HG03521 (cell line): ENCODE results near the gene IDUA.

Experiments used
- ATAC-seq: cut with Tn5 transposase; IDR thresholded peaks from one replicate; pipeline ENCODE4 v1.9.1; 2021; ENCODE audit warnings: mild to moderate bottlenecking, moderate library complexity; ENCODE audit not compliant: unreplicated experiment

IDUA gene

DNA sequence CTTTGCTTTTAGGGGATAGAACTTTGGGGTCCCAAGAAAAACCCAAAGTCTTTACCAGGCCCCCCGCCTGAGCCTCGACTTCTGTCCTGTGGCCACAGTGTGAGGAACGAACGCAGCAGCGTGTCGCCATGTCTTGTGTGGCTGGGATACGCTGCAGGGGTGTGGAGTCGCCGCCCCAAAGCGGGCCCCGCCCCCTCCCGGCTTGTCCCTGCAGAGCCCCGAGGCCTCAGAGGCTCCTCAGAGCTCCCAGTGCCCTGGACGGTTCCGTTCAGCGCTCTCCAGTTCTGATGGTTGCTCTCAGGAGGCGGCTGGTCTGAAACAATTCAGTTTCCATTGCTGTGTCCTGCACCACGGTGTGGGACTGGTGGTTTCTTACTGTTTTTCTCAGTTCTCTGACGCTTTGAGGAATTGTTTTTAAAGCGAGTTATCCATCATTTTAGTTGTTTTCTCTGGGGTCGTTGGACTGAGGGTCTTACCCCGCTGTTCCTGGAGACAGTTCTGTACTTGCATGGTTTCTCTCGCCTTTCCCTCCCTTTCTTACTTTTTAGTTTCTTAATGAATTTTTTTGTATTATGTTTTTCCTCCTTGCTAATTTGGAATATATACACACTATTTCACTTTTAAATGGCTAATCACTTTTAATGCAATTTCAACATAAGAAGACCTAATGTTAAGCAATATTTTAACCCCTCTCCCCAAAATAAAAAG lies 1.6 kb upstream of the IDUA start:
- no peak for ATAC-seq

DNA sequence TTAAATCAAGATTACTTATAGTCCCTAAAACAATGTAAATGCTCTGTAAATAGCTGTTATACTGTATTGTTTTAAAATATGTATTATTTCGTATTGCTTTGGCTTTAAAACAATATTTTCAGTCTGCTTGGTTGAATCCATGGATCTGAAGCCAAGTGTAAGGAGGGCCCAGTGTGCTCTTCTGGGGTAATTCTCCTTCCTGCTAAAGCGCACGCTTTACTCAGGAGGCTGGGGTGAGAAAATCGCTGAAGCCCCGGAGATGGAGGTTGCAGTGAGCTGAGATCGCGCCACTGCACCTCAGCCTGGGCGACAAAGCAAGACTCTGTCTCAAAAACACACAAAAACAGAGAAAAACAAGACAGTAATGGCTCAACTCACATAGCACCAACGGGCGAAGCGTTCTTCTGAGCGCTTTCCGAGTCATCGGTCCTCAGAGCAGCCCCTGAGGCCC lies 391 bp upstream of the IDUA start:
- ATAC-seq, result no peak

DNA sequence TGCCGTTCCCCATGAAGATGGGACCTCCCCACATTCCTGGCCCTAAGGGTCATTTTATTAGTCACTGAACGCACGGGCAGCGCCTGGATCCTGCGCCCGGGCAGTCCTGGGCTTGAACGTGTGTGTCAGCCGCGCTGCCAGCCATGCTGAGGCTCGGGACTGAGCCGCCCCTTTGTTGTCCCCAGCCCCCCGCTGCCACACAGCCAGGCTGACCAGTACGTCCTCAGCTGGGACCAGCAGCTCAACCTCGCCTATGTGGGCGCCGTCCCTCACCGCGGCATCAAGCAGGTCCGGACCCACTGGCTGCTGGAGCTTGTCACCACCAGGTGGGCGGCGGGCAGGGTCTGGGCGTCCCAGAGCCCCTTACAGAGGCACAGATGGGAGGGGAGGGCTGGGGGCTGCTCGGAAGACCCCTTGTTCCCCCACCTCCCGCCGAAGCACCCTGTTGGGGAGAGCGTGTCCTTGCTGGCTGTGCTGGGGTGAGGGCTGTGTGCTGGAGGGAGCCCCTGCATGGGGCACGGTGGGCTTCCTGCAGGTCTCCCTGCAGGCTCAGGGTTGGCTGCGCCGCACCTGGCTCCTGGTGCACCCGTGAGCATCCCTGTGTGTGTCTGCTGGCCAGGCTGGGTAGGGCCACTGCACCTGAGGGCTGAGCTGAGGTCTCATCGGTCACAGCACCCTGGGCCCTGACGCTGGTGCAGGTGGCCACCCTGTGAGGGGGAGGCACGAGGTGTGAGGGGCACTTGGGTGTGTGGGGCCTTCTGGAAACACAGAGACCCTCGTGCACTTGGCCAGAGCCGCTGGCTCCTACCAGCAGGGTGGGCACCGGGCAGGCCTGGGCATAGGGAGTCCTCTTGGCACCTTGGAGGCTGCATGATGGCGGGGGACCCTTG lies 1.0 kb downstream of the IDUA start:
- ATAC-seq, result no peak

DNA sequence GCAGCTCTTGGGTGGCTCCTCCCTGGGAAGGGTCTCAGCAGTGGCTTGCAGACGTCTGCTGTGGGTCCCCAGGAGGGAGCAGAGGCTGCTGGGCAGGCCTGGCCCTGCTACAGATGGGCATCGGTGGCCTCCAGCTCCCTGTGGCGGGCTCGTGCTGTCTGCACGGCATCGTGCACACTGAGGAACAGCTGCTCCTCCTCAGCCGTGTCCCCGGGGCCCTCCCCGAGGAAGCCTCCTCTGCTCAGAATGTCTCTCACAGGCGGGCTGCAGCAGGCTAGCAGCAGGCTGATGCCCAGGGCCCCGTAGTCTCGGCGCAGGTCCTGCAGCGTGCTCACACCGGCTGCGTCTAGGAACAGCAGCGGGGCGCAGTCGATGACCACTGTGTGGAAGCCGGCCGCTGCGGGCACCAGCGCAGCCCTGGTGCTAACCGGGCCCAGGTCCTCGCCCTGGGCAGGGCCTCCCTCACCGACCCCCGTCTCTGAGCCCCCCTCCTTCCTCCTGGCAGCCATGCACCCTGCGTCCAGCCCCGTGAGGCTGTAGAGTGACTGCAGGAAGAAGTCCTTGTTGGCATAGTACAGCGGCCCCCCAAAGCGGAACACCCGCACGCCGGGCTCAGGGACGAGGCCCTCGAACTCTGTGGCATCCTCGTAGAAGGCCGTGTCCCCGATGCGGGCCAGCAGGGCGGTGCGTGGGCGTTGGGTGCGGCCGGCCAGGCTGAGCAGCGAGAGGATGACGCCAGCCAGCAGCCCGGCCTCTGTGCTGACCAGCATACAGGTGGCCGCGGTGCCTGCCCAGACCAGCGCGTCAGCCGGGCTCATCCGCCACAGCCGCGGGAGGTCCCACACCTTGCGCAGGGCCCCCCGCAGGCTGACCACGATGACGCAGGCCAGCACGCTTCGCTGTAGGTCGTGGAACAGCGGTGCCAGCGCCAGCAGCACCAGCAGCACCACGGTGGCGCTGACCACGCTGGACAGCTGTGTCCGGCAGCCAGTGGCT lies 2.2 kb downstream of the IDUA start:
- ATAC-seq, result no peak

DNA sequence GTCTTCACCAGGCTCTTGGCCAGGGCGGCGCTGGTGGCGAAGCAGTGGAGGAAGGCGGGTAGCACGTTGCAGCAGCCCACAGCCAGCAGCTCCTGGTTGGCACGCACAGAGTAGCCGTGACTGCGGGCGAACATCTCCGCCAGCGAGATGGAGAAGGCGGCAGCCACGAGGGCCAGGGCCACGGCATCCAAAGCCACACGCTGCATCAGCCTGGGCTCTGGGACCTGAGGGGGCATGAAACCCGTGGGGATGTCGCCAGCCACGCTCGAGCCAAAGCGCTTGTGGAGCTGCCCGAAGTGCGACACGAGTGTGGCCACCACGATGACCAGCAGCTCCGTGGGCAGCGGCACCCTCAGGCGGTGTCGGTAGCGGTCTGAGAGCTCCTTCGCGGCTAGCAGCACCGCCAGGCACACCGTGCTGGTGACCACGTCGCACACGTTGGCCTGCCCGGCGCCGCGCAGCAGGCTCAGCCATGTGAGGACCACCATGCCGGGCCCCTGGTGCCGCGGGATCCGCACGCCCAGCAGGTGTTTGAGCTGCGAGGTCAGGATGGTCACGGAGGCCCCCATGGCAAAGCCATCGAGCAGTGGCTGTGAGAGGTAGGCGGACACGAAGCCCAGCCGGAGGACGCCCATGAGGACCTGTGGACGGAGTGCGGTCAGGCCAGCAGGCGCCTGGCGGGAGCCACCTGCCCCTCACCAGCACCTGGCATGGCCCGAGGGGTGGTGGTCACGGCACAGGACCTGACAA lies 3.1 kb downstream of the IDUA start:
- no peak for ATAC-seq

DNA sequence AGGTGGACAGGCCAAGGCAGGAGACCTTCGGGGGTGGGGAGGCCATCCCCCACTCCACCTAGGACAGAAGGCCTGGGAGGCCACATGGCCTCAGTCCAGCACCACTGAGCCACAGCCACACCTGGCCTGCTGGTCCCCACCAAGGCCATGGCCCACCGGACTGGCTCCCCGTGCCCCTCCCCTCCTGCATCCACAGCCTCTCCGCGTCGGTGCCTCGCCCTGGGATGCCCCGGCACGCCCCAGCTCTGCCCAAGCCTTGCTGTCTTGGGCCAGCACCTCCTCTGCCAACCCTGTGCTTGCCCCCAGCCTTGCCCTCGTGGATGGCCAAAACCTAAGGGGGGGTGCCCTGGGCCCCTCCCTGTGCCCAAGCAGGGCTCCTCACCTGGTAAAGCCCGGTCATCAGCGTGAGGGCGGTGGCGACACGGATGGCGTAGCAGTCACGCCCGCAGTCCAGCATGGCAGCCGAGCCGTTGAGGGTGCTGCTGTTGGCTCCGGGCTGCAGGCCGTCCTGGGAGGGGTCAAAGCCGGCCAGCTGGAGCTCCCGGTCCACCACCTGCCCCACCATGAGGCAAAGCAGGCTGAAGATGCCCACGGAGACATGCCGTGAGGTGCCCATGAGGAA lies 4.0 kb downstream of the IDUA start:
- no peak for ATAC-seq

DNA sequence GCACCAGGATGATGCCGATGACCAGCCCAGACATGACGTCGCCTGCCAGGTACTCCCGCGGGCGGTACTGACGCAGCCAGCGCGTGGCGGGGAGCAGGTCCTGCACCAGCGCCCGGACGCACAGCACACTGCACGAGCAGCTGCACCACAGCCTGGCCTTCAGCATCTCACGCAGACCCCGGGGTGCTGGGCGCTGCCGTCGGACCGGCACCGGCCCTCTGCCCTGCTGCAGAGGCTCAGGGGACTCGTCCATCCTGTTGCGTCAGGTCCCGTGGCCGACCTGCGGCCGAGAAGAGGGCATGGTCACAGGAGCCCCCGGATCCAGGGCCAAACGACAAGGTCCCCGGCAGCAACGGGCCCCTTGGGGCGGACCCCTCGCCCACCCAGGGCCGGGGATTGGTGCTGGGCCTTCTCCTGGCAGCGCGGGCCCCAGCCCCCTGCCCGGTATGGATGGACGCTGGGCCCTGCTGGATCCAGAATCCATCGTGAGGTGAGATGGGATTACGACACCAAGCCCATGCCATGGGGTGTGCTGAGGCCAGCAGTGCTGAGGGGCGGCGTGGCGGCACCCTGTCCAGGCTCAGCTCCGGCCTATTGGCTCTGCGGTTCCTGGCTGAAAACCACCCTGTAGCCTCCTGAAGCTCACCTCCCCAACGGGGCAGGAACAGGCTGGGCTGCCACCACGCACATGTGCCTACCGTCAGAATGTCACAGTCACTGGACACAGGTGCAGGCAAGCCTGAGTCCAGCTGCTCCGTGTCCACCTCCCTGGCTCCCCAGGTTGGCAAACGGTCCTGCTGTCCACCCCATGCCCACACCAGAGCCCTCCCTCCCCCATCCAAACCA lies 4.8 kb downstream of the IDUA start:
- no peak for ATAC-seq

DNA sequence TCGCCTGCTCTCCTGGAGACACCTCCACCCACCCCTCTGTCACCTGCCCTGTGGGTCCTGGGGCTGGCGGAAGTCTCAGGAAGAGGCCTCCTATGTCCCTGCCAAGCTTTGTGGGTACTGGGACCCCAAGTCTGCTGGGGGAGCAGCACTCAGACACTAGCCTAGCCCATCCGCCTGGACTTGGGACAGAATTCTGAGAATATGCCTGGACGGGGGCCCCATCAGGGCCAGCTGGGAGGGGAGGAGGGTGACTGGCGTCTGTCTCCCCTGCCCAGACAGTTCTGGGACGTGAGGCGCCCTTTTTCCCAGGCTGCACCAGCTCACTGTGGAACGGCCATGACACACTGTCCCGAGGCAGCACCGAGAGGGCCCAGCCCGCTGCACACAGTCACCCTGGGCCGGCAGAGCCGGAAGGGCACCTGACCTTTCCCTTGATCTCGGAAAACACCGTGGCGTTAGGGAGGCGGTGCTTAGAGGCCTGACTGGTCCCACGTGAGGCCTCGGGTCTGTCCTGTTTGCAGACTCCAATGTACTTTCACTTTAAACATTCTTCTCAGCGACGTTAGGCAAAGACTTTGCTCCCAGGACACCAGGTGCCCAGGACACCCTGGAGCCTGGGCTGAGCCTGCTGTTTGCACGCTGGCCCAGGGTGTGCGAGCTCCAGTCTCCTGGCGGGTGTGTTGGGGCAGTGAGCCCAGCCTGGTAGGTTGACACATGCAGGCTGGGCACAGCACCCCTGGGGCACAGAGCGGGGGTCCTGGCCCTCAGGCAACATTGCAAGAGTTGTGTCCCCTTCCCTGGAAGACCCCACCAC lies 5.7 kb downstream of the IDUA start:
- no peak for ATAC-seq

DNA sequence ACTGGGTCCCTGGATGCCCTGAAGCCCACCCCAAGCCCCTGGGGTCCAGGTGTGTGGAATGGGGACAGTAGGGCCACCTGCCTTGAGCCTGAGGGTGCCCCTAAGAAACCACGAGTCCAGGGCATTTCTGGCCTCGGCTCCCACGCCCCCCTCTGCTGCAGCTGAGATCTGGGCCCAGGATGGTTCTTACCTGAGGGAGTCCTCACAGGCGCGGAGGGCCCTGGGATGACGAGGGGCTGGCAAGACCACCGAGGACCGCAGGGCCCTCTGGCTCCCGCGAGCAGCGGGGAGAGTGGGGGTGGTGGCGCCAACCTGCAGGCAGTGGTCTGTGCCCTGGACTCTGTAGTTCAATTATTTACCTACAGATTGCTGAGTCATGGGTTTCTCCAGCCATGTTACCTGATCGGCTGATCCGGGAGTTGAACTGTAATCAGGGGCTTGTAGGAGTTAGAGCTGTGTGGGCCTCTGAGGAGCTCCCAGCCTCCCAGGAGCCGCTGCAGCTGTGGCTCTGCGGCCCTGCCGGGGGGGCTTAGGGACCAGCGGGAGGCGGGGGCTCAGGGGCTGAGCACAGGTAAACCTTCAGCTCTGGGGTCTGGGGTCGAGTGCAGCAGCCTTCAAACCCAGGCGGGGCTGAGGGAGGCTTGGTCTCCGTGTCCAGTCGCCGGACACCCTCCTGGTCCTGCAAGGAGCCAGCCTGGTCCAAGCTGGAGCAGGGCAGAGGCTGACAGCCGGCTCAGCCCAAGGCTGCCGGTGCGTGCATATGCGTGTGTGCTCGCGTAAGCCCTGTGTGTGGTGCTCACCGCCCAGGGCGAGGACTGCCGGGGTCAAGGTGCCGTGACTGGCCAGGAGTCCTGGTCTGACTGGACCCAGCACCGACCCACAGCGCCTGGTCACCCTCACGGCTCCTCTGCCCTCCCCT lies 6.5 kb downstream of the IDUA start, which contains the start of gene SLC26A1:
Gene SLC26A1, minus strand, starts transcription at position 294 of the 919 bp plus-strand sequence. CDS start 1,701 bp downstream, outside the sequence.
- ATAC-seq, result no peak

DNA sequence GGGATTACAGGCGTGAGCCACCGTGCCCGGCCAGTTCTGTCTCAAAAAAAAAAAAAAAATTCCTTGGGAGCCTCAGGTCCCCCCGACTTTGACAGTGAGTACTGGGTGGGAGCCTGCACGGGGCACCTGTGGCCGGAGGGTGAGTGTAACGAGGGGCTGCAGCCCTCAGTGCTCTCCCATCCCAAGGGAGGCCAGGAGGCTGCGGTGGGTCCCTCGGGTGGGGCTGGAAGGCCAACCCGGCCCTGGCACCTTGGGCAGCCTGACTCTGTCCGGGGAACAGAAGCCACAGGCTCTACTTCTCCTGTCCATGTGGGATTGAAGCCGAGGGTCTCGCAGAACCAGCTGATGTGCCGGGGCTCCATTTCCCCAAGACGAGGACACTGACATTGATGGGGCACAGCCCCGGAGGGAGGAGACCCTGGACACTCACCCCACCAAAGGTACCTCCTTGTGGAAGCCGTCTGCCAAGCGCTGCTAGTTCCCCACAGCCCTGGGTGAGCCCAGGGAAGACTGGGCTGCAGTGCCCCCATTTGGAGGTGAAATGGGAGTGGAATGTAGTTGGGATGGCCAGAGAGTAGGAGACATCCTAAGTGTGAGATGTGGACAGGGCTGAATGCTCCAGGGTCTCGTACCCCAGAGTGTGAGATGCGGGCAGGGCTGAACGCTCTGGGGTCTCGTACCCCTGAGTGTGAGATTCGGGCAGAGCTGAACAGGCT lies 8.6 kb downstream of the IDUA start:
- ATAC-seq, result no peak

DNA sequence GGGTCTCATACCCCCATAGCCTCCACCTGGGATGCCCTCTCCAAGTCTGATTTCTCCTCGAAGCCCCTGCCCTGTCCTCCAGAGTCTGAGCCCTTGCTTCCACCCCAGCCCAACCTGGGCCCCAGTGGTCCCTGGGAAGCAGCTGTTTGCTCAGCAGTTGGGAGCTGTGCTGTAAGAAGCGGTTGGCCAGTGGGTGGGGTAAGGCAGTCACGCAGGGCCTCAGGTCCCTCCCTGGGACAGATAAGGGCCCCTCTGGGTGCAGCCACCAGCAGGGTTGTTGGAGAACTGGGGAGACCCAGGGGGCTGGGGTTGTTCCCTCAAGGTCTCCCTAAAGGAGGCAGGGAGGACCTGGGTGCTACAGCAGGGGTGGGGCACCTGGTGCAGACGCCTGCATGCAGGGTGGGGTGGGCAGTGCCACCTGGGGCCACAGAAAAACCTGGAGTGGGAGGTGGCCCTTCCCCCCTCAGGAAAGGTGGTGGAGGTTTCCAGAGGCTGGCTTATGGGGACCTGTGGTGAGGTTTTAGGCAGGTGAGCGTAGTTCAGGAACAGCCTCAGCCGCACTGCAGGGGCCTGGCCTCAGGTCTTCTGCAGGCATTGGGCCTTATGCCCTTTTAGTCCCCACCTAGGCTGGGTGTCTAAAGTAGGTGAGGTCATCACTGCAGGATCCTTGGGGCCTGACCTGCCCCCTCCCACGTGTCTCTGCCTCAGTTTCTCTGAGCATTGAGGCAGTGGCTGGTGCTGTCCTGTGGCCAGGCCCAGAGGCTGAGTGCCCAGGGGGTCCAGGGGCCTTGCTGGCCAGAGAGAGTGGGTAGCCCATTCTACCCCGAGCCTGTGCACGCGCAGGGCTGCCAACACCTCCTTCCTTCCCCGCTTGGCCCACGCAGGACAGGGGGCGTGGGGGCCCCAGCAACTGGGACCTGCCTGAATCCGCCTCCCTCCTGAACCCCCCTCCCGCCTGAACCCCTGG lies 9.5 kb downstream of the IDUA start:
- ATAC-seq, result no peak

DNA sequence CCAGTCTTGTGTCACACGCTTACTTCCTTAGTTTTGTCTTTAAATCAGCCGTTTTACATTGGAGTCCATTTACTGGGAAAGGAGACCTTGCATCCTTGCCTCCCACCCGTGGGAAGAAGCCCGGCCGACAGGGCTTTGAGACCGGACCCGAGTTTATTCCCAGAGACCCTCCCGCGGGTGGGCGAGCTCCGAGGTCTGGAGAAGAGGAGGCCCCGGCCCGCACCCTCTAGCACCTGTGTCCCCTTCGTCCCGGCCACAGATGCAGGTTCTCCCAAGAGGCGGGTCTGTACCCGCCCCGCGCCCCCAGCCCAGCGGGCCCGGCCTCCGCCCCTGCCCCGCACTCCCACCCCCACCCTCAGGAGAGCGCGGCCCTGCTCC lies 10.1 kb downstream of the IDUA start:
- no peak for ATAC-seq

DNA sequence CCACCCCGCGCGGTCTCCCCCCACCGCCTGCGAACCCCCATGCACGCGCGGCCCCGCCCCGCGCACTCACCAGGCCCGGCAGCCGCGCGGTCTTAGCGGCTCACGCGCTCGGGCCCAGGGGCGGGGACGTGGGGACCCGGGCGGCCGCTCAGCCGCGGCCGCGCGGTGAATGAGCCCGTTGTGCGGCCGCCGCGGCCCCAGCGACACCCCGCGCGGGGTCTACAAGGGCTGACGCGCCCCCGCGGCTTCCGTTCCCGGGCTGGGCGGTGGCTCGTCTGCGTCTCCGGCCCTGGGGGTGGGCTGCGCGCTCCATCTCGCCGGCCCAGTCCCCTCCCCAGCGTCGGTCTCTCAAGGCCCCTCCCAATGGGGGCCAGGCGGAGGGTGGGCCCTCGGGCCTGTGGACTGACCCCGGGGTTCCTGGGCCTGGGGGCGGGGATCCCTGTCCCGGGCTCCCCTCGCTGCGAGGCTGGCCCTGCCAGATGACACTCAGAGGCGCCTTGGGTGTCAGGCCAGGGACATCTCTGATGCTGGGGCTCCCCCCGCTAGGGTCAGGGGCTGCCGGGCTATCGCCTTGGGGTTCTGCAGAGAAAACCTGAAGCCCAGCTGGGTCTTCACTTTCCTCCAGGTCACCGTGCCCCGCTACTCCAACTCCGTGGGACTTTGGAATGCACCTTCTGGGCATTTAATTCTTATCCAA lies 10.7 kb downstream of the IDUA start:
- ATAC-seq, result no peak

DNA sequence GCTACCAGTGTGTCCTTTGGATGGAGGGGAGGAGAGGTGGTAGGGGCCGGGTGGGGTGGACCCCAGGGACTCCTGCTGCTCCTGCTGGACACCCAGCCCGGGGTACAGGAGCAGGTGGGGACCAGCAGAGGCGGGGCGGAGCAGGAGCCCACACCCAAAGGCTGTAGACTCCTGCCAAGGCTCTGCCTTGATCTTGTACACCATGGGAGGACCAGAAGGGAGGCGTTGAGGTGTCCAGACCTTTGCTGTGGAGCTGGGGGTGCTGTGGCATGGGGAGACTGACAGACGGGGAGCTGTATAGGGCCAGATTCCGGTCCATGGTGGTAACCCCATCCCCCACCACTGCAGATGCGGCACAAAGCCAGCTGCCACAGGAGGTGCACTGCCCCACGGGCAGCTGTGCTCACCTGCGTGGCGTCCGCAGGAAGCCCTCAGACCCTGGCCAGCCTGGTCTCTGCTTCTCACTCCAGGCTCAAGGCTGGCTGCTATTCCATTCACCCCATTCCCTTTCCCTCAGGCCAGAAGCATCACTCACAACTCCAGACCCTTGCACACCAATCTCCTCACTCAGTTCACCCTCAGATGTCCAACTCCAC lies 11.3 kb downstream of the IDUA start:
- no peak for ATAC-seq
